K562 (cell line): ENCODE measurements around the gene ARID3C. TPM values are rescaled to one million over a fixed set of nuclear protein-coding genes. Genes with fewer than 3 reads are reported as not detected.

ENCODE experiments used
- CHD1 ChIP-seq: fragments of 200-600 bp; sonication (generic); IDR thresholded peaks from one replicate; pipeline ENCODE4 v1.6.1; 2012; ENCODE audit warnings: mild to moderate bottlenecking, moderate library complexity, low read length, inconsistent platforms
- HDGF ChIP-seq: fragments of 450-650 bp; IDR thresholded peaks from 2 replicates; pipeline ENCODE4 v1.6.1; 2016
- MTA2 ChIP-seq: fragments of 450-650 bp; IDR thresholded peaks from 2 replicates; pipeline ENCODE4 v1.6.1; 2016; ENCODE audit warnings: low read depth
- MYBL2 ChIP-seq, 2 experiments: fragments of 450-650 bp in 1 of 2; sonication (generic) in 1 of 2; formaldehyde crosslinking in 1 of 2; IDR thresholded peaks; 2 replicates each; pipeline versions ENCODE4 v1.6.1 to v1.8.1; 2017 to 2022; ENCODE audit warnings: borderline replicate concordance in 1 of 2, inconsistent platforms in 1 of 2, low read depth in 1 of 2, mild to moderate bottlenecking in 1 of 2, missing genetic modification reagents in 1 of 2, moderate library complexity in 1 of 2
- RAD21 ChIP-seq, 2 experiments: fragments of 250-450 bp in 1 of 2; fragments of 450-650 bp in 1 of 2; sonication (Bioruptor Pico) in 1 of 2; formaldehyde crosslinking in 1 of 2; IDR thresholded peaks in 1 of 2; conservative IDR thresholded peaks in 1 of 2; 2 replicates each; pipeline versions ENCODE4 v1.4.0 to v1.8.0; 2020 to 2022; ENCODE audit warnings: mild to moderate bottlenecking in 2 of 2, moderate library complexity in 1 of 2
- SRSF7 ChIP-seq: fragments of 200-400 bp; formaldehyde crosslinking; optimal IDR thresholded peaks from 2 replicates; pipeline ENCODE3; 2017; ENCODE audit warnings: mild to moderate bottlenecking, low read depth, low read length
- TAF15 ChIP-seq: fragments of 200-400 bp; formaldehyde crosslinking; IDR thresholded peaks from 2 replicates; pipeline ENCODE4 v1.6.1; 2017; ENCODE audit warnings: mild to moderate bottlenecking, low read depth, low read length, moderate library complexity
- TOE1 ChIP-seq, 2 experiments: fragments of 450-650 bp in 1 of 2; sonication (generic) in 1 of 2; formaldehyde crosslinking in 1 of 2; IDR thresholded peaks; 2 replicates each; pipeline versions ENCODE4 v1.7.1 to v1.8.0; 2016 to 2022; ENCODE audit warnings: borderline replicate concordance in 2 of 2, mild to moderate bottlenecking in 2 of 2, antibody characterized with exemption in 1 of 2, inconsistent platforms in 1 of 2, low read depth in 1 of 2, missing genetic modification reagents in 1 of 2, moderate library complexity in 1 of 2
- ZNF699 ChIP-seq: fragments of 250-450 bp; sonication (Bioruptor Pico); IDR thresholded peaks from 2 replicates; pipeline ENCODE4 v1.8.0; 2021; ENCODE audit warnings: mild to moderate bottlenecking, moderate library complexity; ENCODE audit not compliant: insufficient replicate concordance
- polyA plus RNA-seq, 8 experiments: library from polyadenylated mRNA; depleted of rRNA in 4 of 8; stranded (reverse) in 5 of 8; unstranded in 3 of 8; fragments of >200 nt; fragmentation: Nextera tagmentation in 2 of 8; fragmentation: Illumina TruSeq in 1 of 8; extraction: Ambion mirVana in 2 of 8; extraction: Trizol in 1 of 8; gene quantifications; 2 replicates each; pipeline versions ENCODE4 v1.2.1 to v1.2.3, GENCODE V29; 2011 to 2014; ENCODE audit warnings: inconsistent platforms in 1 of 8, missing spikeins in 1 of 8
- total RNA-seq, 7 experiments: library from RNA; depleted of rRNA in 6 of 7; stranded (reverse); fragments of >200 nt in 6 of 7; fragmentation: Illumina TruSeq in 2 of 7; extraction: Trizol in 2 of 7; gene quantifications; 2 replicates each; pipeline versions ENCODE4 v1.2.1 to v1.2.3, GENCODE V29; 2011 to 2021; ENCODE audit warnings: low replicate concordance in 1 of 7
- TF ChIP-seq, protein P1 (sequence below): fragments of 450-650 bp; IDR thresholded peaks from one replicate; pipeline ENCODE4 v1.6.1; 2018; ENCODE audit warnings: mild to moderate bottlenecking, moderate library complexity; ENCODE audit not compliant: partially characterized antibody
- TF ChIP-seq, protein P2 (sequence below), 2 experiments: fragments of 450-650 bp in 1 of 2; sonication (generic) in 1 of 2; formaldehyde crosslinking in 1 of 2; IDR thresholded peaks; 2 replicates each; pipeline versions ENCODE4 v1.7.1 to v1.9.0; 2016 to 2022; ENCODE audit warnings: inconsistent platforms in 1 of 2, mild to moderate bottlenecking in 1 of 2, missing genetic modification reagents in 1 of 2
- TF ChIP-seq, protein P3 (sequence below): fragments of 250-450 bp; sonication (Bioruptor Pico); IDR thresholded peaks from 2 replicates; pipeline ENCODE4 v1.8.0; 2021; ENCODE audit warnings: moderate library complexity, mild to moderate bottlenecking, inconsistent platforms

Gene ARID3C
- total and polyA plus RNA-seq, 9 of the 15 experiments (the other 6 are each of a cell fraction or from before 2014, with no cell fraction given): not detected

DNA sequence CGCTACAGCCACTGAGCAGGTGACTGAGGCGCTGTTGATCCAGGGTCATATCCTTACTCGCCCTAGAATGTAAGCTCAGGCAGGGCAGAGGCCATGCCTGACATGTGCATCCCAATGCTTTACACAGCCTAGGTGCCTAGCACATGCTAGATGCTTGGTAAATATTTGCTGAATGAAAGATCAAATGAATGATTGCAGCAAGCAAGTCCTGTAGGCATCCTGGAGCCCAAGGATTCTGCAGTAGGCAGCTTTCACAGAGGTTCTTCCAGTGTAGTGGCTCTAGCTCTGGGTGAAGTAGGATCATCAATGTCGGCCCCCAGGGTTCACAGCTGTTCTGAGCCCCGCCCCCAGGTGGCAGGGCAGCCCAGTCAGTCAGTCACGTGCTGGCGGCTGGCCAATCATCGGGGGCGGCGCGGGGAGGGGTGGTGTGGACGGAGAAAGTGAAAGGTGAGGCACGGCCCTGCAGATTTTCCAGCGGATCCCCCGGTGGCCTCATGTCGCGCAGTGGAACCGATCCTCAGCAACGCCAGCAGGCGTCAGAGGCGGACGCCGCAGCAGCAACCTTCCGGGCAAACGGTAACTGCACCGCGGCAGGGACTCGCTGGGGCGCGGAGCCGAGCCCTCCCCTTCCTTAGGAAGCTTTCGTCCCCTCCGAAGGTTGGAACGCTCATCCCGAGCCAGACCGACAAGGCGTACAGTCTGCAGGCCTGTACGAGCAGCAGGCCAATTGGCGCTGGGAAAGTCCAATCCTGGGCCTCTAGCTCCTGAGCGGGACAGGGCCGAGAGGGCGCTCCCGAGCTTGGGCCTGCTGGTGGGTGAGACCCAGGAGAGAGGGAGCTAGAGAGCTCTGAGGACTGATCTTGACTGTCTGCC, 17.6 kb upstream of the ARID3C start, which contains the start of gene GALT (continued):
- TF ChIP-seq ZNF699 (CRISPR knock-in tag) (no peak), TOE1 (IDR thresholded peaks at IDR 0.05; ENCODE audit: borderline replicate concordance) (peak; percentile 93), TOE1 (CRISPR knock-in tag; IDR thresholded peaks at IDR 0.05; ENCODE audit: borderline replicate concordance, low read depth) (no peak), SRSF7 (no peak), RAD21 (CRISPR knock-in tag; conservative IDR thresholded peaks at IDR 0.05 in 1 of 2, IDR thresholded peaks at IDR 0.05 in 1 of 2) (0 out of 4 replicates have a peak, but pooled peaks of 1 of the 2 experiments have one; percentile 31), TAF15 (no peak), HDGF (no peak), CHD1 (no peak), MTA2 (no peak), MYBL2 (IDR thresholded peaks at IDR 0.05; ENCODE audit: low read depth) (no peak), MYBL2 (CRISPR knock-in tag; IDR thresholded peaks at IDR 0.05; ENCODE audit: borderline replicate concordance) (no peak)
- TF ChIP-seq, protein P1, sequence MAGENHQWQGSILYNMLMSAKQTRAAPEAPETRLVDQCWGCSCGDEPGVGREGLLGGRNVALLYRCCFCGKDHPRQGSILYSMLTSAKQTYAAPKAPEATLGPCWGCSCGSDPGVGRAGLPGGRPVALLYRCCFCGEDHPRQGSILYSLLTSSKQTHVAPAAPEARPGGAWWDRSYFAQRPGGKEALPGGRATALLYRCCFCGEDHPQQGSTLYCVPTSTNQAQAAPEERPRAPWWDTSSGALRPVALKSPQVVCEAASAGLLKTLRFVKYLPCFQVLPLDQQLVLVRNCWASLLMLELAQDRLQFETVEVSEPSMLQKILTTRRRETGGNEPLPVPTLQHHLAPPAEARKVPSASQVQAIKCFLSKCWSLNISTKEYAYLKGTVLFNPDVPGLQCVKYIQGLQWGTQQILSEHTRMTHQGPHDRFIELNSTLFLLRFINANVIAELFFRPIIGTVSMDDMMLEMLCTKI: no peak
- TF ChIP-seq, protein P2, sequence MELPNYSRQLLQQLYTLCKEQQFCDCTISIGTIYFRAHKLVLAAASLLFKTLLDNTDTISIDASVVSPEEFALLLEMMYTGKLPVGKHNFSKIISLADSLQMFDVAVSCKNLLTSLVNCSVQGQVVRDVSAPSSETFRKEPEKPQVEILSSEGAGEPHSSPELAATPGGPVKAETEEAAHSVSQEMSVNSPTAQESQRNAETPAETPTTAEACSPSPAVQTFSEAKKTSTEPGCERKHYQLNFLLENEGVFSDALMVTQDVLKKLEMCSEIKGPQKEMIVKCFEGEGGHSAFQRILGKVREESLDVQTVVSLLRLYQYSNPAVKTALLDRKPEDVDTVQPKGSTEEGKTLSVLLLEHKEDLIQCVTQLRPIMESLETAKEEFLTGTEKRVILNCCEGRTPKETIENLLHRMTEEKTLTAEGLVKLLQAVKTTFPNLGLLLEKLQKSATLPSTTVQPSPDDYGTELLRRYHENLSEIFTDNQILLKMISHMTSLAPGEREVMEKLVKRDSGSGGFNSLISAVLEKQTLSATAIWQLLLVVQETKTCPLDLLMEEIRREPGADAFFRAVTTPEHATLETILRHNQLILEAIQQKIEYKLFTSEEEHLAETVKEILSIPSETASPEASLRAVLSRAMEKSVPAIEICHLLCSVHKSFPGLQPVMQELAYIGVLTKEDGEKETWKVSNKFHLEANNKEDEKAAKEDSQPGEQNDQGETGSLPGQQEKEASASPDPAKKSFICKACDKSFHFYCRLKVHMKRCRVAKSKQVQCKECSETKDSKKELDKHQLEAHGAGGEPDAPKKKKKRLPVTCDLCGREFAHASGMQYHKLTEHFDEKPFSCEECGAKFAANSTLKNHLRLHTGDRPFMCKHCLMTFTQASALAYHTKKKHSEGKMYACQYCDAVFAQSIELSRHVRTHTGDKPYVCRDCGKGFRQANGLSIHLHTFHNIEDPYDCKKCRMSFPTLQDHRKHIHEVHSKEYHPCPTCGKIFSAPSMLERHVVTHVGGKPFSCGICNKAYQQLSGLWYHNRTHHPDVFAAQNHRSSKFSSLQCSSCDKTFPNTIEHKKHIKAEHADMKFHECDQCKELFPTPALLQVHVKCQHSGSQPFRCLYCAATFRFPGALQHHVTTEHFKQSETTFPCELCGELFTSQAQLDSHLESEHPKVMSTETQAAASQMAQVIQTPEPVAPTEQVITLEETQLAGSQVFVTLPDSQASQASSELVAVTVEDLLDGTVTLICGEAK (IDR thresholded peaks at IDR 0.05): 0 out of 2 replicates have a peak, but pooled peaks have one; percentile 30
- TF ChIP-seq, protein P2 (CRISPR knock-in tag; IDR thresholded peaks at IDR 0.05): no peak
- TF ChIP-seq, protein P3, sequence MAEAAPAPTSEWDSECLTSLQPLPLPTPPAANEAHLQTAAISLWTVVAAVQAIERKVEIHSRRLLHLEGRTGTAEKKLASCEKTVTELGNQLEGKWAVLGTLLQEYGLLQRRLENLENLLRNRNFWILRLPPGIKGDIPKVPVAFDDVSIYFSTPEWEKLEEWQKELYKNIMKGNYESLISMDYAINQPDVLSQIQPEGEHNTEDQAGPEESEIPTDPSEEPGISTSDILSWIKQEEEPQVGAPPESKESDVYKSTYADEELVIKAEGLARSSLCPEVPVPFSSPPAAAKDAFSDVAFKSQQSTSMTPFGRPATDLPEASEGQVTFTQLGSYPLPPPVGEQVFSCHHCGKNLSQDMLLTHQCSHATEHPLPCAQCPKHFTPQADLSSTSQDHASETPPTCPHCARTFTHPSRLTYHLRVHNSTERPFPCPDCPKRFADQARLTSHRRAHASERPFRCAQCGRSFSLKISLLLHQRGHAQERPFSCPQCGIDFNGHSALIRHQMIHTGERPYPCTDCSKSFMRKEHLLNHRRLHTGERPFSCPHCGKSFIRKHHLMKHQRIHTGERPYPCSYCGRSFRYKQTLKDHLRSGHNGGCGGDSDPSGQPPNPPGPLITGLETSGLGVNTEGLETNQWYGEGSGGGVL (CRISPR knock-in tag): no peak
